ENCODE data around the gene SORCS2. TPM values are rescaled to one million over a fixed set of nuclear protein-coding genes. Genes with fewer than 3 reads are reported as not detected.

Gene SORCS2
- total and polyA plus RNA-seq, 2 of the 8 experiments (the other 6 are each of a cell fraction or from before 2014, with no cell fraction given), result 0.36 to 1.8 TPM

- TF ChIP-seq CHD7 (IDR thresholded peaks at IDR 0.05; ENCODE audit: insufficient replicate concordance, low read length), result no peak
- no peak for TF ChIP-seq PHF8 (conservative IDR thresholded peaks at IDR 0.05; ENCODE audit: low read depth, low read length)
- TF ChIP-seq BRCA1 (IDR thresholded peaks at IDR 0.05; ENCODE audit: low read depth, low read length), result no peak
- TF ChIP-seq HDAC2 (IDR thresholded peaks at IDR 0.05; ENCODE audit: borderline replicate concordance in 1 of 2, low read depth in 2 of 2, low read length in 2 of 2), result no peak
- no peak for TF ChIP-seq FOSL1 (IDR thresholded peaks at IDR 0.05; ENCODE audit: insufficient read depth, low read depth, low read length)
- TF ChIP-seq CHD2 (IDR thresholded peaks at IDR 0.05; ENCODE audit: low read length), result no peak
These were observed 118.1 kb downstream of the SORCS2 start (continued) for GRCh38 chr4:7310451-7310850.
